GM19025 (cell line): ENCODE data around the gene MAD1L1.
"Not testable (repeated sequence)": the region's sequence is repeated elsewhere in the genome, so short reads cannot be mapped to it uniquely, and the experiment has no call there.

Experiments
- ATAC-seq: cut with Tn5 transposase; IDR thresholded peaks from one replicate; pipeline ENCODE4 v1.9.1; 2021; ENCODE audit warnings: mild to moderate bottlenecking, low read depth, moderate library complexity; ENCODE audit not compliant: unreplicated experiment

Gene MAD1L1

DNA sequence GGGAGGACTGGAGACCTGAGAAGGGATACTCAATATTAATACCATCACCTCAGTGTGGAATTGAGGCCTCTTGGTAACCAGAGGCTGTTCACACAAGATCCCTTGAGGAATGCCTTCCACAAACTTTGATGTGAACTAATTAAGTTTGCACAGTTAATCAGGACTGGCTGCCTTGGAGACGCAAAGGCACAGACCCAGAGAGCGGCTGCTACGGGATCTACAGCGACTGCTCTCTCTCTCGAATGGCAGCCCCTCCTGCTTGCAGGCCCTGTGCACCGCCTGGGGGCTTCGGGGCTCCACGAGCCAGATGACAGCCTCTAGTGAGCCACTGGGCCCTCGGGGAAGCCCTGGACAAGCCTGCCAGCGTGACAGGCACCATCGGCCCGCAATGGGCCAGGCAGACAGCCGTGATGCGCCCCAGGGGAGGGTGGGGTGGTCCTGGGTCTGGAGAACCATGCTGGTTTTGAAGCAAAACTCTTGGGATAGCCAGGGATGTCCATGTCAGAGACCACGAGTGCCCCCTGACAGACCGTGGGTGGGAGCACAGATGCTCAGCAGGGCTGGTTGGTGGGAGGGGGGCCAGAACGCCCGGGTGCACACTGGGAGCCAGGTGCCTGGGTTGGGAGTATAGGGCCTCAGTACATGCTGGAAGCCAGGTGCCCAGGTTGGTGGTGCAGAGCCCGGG lies 367.0 kb downstream of the MAD1L1 start:
- ATAC-seq, result no peak

- ATAC-seq, result no peak
These were observed 367.7 kb downstream of the MAD1L1 start for GRCh38 chr7:1865000-1865555.

GRCh38 chr7:1864161-1864940 lies 368.4 kb downstream of the MAD1L1 start:
- no peak for ATAC-seq

DNA sequence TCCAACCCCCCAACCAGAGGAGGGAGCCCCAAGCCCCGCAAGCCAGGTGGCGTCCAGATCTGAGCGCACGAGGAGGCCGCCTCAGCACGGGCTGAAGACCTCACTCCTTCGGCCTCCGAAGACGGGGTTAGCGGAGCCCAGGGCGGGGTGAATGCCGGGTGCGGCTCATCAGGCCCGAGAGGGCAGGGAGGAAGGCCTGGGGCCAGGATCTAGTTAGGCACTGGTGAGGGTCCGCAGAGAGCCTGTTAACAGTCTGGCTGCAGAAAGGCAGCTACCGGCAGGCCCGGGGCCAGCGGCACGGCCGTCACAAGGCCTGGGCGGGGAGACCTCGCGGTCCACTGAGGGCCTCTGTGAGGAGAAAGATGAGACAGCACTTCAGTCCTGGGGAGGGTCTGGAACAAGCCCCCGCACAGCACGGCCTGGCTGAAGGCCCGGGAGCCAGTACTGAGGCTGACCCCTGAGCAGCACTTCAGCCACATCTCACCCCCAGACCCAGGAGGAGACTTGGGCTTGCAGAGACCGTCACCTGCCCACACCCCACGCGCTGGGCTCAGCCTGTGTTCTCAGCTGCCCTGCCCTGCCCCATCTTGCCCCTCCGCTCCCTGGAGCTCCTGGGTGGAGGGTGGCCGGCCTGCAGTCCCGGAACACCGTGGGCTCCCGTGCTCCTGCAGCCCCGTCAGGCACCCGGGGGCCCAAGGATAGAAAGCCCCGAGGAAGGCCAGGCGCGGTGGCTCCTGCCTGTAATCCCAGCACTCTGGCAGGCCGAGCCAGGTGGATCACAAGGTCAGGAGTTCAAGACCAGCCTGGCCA lies 369.4 kb downstream of the MAD1L1 start:
- no peak for ATAC-seq

- no peak for ATAC-seq
These were observed 370.2 kb downstream of the MAD1L1 start for GRCh38 chr7:1862560-1862959.

- no peak for ATAC-seq
These were observed 370.8 kb downstream of the MAD1L1 start for GRCh38 chr7:1861799-1862458.

GRCh38 chr7:1860881-1861798 lies 371.6 kb downstream of the MAD1L1 start:
- not testable (repeated sequence) for ATAC-seq

- no peak for ATAC-seq
These were observed 373.3 kb downstream of the MAD1L1 start for GRCh38 chr7:1859266-1860035.

DNA sequence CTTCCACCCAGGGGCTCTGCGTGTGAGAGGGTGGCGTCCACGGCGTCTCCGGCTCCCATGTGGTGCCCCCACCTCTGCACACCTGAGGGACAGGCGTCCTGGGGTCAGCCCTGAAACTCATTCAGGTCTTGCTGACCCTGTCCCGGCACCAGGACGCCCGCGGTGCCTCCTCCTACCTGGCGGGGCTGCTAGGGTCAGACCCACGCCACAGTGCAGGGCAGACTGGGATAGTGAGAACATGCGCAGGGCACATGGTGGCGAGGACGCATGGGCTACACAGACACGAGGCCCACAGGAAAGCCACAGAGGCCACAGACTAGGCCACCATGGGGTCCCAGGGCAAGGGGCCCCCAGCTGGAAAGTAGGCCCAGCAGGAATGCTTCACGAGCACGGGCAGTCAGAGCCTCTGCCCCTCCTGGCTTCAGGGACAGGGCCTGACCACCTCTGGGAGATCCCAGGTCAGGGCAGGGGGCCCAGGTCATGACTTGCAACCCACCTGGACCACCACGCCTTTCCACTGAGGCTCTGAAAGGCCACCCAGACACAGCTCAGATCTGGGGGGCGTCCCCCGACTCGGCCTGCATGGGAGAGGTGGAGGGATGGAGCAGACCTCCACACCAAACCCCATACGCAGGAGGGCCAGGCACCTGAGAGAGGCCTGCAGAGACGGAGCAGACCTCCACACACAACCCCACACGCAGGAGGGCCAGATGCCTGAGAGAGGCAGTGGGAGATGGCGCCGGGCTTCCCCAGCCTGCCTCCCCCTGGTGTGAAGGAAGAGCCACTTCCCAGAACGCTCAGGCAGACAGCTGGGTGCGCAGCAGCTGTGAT lies 374.1 kb downstream of the MAD1L1 start:
- no peak for ATAC-seq

DNA sequence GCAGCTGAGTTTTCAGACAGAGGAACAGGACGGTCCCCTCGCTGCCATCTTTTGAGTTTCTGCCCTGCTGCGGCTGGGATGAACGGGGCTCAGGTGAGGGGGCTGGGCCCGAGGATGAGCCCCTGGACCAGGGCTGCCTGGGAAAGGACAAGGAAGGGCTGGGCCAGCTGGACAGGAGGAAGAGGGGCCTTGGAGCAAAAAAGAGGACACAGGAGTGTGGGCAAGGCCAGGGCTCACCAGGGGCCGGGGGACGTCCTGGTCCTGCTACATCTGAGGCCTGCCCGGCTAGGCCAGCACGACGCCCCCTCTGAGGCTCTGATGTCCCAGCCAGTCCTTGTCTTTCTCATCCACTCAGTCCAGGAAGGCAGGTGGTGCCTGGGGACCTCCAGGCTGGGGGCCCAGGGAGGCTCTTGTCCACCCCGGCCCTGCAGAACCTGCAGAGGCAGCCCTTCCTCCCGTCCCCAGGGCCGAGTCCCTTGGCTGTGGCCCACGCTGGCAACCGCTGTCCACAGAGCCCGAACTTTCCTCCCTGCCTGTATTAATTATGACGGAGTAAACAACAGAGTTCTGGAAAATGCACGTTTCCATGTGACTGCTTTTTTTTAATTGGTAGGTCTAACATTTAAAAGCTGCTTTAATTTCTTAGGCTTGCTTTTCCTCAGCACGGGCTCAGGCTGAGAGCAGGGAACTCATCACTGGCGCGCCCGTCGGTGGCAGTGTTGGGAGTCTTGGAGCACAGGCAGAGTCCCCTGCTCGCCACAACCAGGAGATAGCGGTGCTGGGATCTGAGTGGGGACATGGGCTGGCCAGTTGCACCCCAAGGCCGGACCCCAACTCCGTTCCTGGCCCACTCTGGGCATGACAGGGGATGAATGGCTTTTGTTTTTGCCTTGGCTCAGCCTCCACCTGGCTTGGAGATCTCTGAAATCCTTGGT lies 375.0 kb downstream of the MAD1L1 start:
- ATAC-seq, result no peak

- no peak for ATAC-seq
These were observed 375.8 kb downstream of the MAD1L1 start for GRCh38 chr7:1856888-1857441.

DNA sequence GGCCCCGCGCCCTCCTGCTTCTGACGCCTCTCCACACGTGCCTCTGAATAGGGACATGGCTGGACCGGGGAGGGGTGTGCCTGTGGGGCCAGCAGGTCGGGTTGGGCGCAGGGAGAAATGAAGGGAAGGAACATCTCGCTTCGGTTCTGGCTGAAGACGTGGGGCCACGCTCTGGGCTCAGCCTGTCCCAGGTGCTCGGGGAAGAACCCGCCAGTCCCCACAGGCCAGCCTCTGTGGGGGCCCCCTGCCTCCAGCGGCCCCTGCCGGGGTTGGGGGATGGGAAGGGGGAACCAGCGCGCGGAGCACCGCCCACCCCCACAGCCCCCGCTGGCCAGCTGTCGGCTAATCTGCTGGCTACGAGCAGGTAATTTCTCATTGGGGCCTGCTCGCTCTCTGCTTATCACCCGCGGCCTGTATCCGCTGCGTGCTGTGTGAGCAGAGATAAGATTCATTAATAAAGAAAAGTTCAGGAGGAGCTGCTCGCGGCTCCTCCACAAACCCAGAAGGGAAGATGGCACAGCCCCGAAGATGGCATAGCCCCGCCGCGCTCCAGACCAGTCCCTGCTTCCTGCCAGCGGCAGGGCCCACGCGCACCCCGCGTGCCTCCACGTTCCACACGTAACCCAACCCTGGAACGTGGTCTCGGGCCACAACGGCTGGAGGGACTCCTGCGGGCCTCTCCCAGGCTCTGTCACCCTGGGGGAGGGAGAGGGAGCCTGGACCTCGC lies 376.4 kb downstream of the MAD1L1 start:
- no peak for ATAC-seq

- no peak for ATAC-seq
These were observed 377.0 kb downstream of the MAD1L1 start for GRCh38 chr7:1855725-1856160.

GRCh38 chr7:1854866-1855724 lies 377.6 kb downstream of the MAD1L1 start:
- ATAC-seq, result no peak
